Colonic mucosa (tissue), 4 donors: ENCODE results near the gene MYH9. TPM values are rescaled to one million over a fixed set of nuclear protein-coding genes. Genes with fewer than 3 reads are reported as not detected.

Experiments
- DNase-seq: peaks from one replicate; pipeline ENCODE4 v3.0.0-alpha.2; 2020
- H3K27ac ChIP-seq: fragments of 200-600 bp; one replicate; pipeline ENCODE4 v1.8.0; 2021
- H3K27me3 ChIP-seq: fragments of 200-600 bp; one replicate; pipeline ENCODE4 v1.8.0; 2021
- H3K36me3 ChIP-seq: fragments of 200-600 bp; one replicate; pipeline ENCODE4 v1.8.0; 2021
- H3K4me1 ChIP-seq: fragments of 200-600 bp; one replicate; pipeline ENCODE4 v1.8.0; 2021; ENCODE audit warnings: mild to moderate bottlenecking
- H3K4me3 ChIP-seq: fragments of 200-600 bp; one replicate; pipeline ENCODE4 v1.8.0; 2021
- H3K9ac ChIP-seq, 2 donors: one replicate each; pipeline ENCODE4 v1.7.0; 2013; ENCODE audit warnings: control low read depth in 2 of 2, low read depth in 2 of 2, low read length in 2 of 2
- H3K9me3 ChIP-seq: fragments of 200-600 bp; one replicate; pipeline ENCODE4 v1.8.0; 2021
- CTCF ChIP-seq: fragments of 200-600 bp; IDR thresholded peaks from one replicate; pipeline ENCODE4 v1.8.0; 2022; ENCODE audit warnings: antibody characterized with exemption, mild to moderate bottlenecking
- intact Hi-C: fragments of 100-400 bp; cut with DNase I; formaldehyde crosslinking; loops from one replicate; pipeline ENCODE4 v1.14.1; 2022
- total RNA-seq, 2 donors: library from RNA; stranded (reverse); fragmentation: NEBNext Ultra II Directional in 1 of 2; extraction: Animal tissue kit (Norgen Biotek cat#: 25700) in 1 of 2; gene quantifications; one replicate each; pipeline ENCODE4 v1.2.1, GENCODE V29; 2021
- donor health status: healthy.
- donor health status: DM: no; HTN: no; CAD: no.
- donor health status: DM: no; HTN: no; CAD: no.

MYH9 gene
- total RNA-seq, 2 donors from 2014 or later = 711 to 719 TPM

DNA sequence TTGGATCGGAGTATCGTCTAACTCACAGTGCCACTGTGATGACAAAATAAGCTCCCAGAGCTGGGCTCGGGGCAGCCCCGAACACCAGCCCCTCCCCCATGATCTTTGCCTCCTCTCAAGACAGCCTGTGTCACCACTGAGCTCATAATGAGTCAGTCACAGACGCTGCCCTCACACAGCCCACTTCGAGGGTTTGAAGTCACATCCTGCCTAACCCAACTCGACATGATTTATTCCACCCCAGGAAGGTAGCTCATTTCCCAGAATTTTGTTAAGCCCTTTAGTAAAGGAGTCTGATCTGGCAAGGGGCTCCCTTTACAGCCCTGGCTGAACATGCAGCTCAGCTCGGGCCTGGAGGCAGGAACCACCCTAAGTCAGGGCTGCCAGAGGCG lies 22.8 kb downstream of the MYH9 start:
- Histone ChIP-seq H3K4me1 (peaks cover 79% of the 10 kb centered on the region), H3K27me3 (no peaks in the 10 kb centered on the region)

GRCh38 chr22:36364255-36365019 lies 23.3 kb downstream of the MYH9 start:
- H3K9me3 ChIP-seq = no peaks in the 10 kb centered on the region
- H3K27me3 ChIP-seq = no peaks in the 10 kb centered on the region
- H3K36me3 ChIP-seq = no peaks in the 10 kb centered on the region
- peak overlapping the region; percentile 33 to 49 for H3K9ac ChIP-seq
- peak overlapping the region; percentile 93 for H3K27ac ChIP-seq
- no peak for TF ChIP-seq CTCF
- DNase-seq = no peak
- peaks cover 78% of the 10 kb centered on the region for H3K4me1 ChIP-seq
- H3K4me3 ChIP-seq = no peak overlapping the region
- intact Hi-C loops = no loop called here

More for the DNA sequence above, 22.8 kb downstream of the MYH9 start:
- H3K36me3 ChIP-seq = no peaks in the 10 kb centered on the region
- no peaks in the 10 kb centered on the region for H3K9me3 ChIP-seq
- TF ChIP-seq CTCF = no peak
- peak overlapping the region; percentile 93 for H3K27ac ChIP-seq
- peak; percentile 67 for DNase-seq
- intact Hi-C loops = no loop called here
- H3K4me3 ChIP-seq = no peak overlapping the region
- H3K9ac ChIP-seq = peak overlapping the region in 1 of 2 donors; percentile 0

DNA sequence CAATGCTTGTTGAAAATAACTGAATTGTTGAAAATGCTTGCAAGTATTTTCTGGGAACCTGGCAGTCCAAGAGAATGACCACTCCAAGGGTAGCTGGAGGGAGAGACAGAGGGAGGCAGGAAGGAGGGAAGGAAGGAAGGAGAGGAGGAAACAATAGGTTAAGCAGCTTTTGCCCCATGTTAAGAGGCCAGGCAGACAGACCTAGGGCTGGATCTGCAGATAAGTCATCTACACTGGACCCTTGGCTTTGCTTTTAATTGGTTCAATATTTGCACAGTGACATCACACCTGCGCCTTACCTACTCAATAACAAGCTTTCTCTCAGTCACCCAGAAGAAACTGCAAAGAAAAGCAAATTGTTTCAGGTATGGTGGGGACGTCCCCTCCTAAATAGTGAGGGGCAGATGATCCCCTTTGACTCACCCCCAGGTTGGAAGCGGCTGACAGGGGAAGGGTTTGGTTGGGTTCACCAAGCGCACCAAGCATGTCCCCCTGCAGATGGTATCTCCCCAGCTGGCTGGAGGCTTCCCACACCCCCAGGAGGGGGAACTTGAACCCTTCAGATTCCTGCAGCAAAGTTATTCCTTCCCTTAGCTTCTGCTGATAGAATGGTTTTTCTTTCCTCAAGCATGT lies 24.3 kb downstream of the MYH9 start:
- Histone ChIP-seq H3K36me3 (no peaks in the 10 kb centered on the region), H3K9me3 (no peaks in the 10 kb centered on the region), H3K9ac (peak overlapping the region in 1 of 2 donors; percentile 49), H3K4me3 (no peak overlapping the region), H3K4me1 (peaks cover 75% of the 10 kb centered on the region), H3K27me3 (no peaks in the 10 kb centered on the region), H3K27ac (peak overlapping the region; percentile 93)
- no peak for DNase-seq
- intact Hi-C loops = no loop called here
- TF ChIP-seq CTCF = no peak

DNA sequence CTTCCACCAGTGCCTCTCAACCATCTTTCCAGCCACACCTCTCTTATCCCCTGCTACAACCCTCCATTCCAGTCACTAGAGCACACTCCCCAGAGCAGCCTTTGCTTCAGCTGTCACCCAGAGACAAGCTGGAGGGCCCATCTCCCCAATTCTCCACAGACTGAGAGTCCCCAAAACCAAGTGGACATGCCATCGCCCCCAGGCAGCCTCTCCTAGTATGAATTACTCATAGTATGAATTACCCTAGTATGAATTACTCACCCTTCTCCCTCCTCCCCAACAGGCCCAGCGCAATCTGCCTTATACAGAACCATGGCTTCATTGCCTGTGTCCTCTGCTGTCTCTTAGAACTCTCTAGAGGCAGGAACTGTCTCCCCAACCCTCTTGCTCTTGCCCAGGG lies 24.8 kb downstream of the MYH9 start:
- peak overlapping the region in 1 of 2 donors; percentile 49 for H3K9ac ChIP-seq

DNA sequence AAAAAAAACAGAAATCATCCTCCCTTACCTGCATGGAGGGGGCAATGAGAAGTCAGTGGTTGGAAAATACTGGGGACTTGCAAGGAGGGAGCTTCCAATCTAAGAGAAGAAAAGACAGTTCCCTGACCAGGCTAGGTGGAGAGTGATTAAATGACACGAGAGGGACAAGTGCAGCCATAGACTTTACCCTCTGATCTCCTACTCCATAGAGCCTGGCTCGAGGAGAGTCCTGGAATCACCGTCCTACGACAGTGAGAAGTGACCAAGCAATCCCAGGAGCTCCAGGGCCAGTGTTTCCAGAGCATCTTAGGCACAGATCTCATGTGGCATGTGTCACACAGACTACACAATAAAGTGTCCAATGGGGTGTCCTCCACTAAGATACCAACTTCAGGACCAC lies 25.7 kb downstream of the MYH9 start:
- Histone ChIP-seq H3K4me3 (no peak overlapping the region), H3K27me3 (no peaks in the 10 kb centered on the region), H3K4me1 (peaks cover 61% of the 10 kb centered on the region), H3K9ac (peak overlapping the region in 1 of 2 donors; percentile 0), H3K27ac (peak overlapping the region; percentile 93), H3K36me3 (no peaks in the 10 kb centered on the region), H3K9me3 (no peaks in the 10 kb centered on the region)
- intact Hi-C loops = no loop called here
- TF ChIP-seq CTCF = no peak
- DNase-seq = no peak

More for the DNA sequence above, 24.8 kb downstream of the MYH9 start:
- TF ChIP-seq CTCF = no peak
- Histone ChIP-seq H3K27ac (peak overlapping the region; percentile 93), H3K9me3 (no peaks in the 10 kb centered on the region), H3K27me3 (no peaks in the 10 kb centered on the region), H3K4me3 (no peak overlapping the region), H3K4me1 (peaks cover 70% of the 10 kb centered on the region), H3K36me3 (no peaks in the 10 kb centered on the region)
- intact Hi-C loops = no loop called here
- no peak for DNase-seq
